ENCODE measurements around the gene CACNA1S.

GRCh38 chr1:201024625-201024998 is 87.6 kb downstream of the CACNA1S start:
- no peak for TF ChIP-seq CTCF (conservative IDR thresholded peaks at IDR 0.05 in 1 of 2, IDR thresholded peaks at IDR 0.05 in 1 of 2; ENCODE audit: extremely low read depth in 1 of 2, insufficient read depth in 1 of 2, low read depth in 1 of 2, low read length in 2 of 2)
- TF ChIP-seq EZH2 (IDR thresholded peaks at IDR 0.05; ENCODE audit: borderline replicate concordance, low read length), result no peak
